HL-60 (cell line): ENCODE measurements around the gene APC2.

Experiments used
- DNase-seq, 2 experiments: peaks; one replicate each; pipeline ENCODE4 v3.0.0-alpha.2; 2010 to 2020; ENCODE audit warnings: low read depth in 1 of 2, low spot score in 1 of 2
- H3K27ac ChIP-seq: fragments of 250-450 bp; sonication (Bioruptor Pico); replicated peaks from 2 replicates; pipeline ENCODE4 v1.5.1; 2020; ENCODE audit warnings: mild to moderate bottlenecking, moderate library complexity
- H3K27me3 ChIP-seq: fragments of 250-450 bp; sonication (Bioruptor Pico); 2 replicates; pipeline ENCODE4 v1.5.1; 2021; ENCODE audit warnings: mild to moderate bottlenecking, moderate library complexity; ENCODE audit not compliant: insufficient read depth, poor library complexity, severe bottlenecking
- H3K4me3 ChIP-seq: replicated peaks from 2 replicates; pipeline ENCODE4 v1.5.1; 2011; ENCODE audit warnings: mild to moderate bottlenecking, control low read depth, low read length; ENCODE audit not compliant: insufficient read depth
- CTCF ChIP-seq: IDR thresholded peaks from one replicate; pipeline ENCODE4 v1.5.1; 2011; ENCODE audit warnings: low read length, control low read depth, inconsistent platforms; ENCODE audit not compliant: insufficient read depth
- GABPA ChIP-seq: IDR thresholded peaks from 2 replicates; pipeline ENCODE4 v1.6.1; 2012; ENCODE audit warnings: low read depth
- POLR2AphosphoS5 ChIP-seq: IDR thresholded peaks from 2 replicates; pipeline ENCODE4 v1.6.1; 2012; ENCODE audit warnings: low read depth
- REST ChIP-seq: IDR thresholded peaks from 2 replicates; pipeline ENCODE4 v1.6.1; 2012; ENCODE audit warnings: low read depth; ENCODE audit not compliant: insufficient replicate concordance
- SPI1 ChIP-seq: IDR thresholded peaks from 2 replicates; pipeline ENCODE4 v1.6.1; 2012; ENCODE audit warnings: low read depth, mild to moderate bottlenecking, borderline replicate concordance

The APC2 gene

GRCh38 chr19:1450735-1451731 lies 1.1 kb downstream of the APC2 start:
- H3K27me3 ChIP-seq, result peaks cover 78% of the 10 kb centered on the region
- no peak overlapping the region for H3K27ac ChIP-seq
- TF ChIP-seq GABPA (no peak), CTCF (no peak), REST (no peak), SPI1 (no peak), POLR2AphosphoS5 (no peak)
- no peak for DNase-seq
- no peak overlapping the region for H3K4me3 ChIP-seq

- Histone ChIP-seq H3K27ac (no peak overlapping the region), H3K27me3 (peaks cover 81% of the 10 kb centered on the region), H3K4me3 (no peak overlapping the region)
- TF ChIP-seq GABPA, result no peak
- TF ChIP-seq POLR2AphosphoS5, result no peak
- TF ChIP-seq CTCF, result no peak
- DNase-seq, result no peak
Observed at GRCh38 chr19:1451916-1452801, 2.2 kb downstream of the APC2 start.

GRCh38 chr19:1452802-1453524 lies 3.0 kb downstream of the APC2 start:
- Histone ChIP-seq H3K4me3 (no peak overlapping the region), H3K27ac (no peak overlapping the region), H3K27me3 (peaks cover 79% of the 10 kb centered on the region)
- DNase-seq, result no peak
- TF ChIP-seq CTCF (no peak), POLR2AphosphoS5 (no peak), REST (no peak), GABPA (no peak)
